ENCODE measurements around the gene SLC26A8.

DNA sequence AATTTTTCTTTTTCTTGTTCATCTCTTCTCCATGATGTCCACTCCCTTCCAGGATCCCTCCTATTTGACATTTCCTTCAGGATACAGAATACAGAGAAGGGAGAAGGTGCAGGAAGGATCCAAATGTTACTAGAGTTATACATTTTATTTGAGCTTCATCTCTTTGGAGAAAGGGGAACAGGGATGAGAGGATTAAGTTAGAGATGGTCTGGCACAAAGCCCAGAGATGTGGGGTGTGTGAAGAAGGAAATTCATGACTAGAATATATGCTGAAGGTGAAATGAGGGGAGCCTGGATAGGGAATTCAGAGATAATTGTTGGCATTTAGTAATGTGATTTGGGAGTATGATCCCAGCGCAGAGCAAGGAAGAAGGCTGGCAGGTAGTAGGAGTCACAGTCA lies 81.1 kb downstream of the SLC26A8 start:
- TF ChIP-seq CTCF (IDR thresholded peaks at IDR 0.05) = no peak
- TF ChIP-seq POLR2A (IDR thresholded peaks at IDR 0.05) = no peak
